HG02763 (cell line): ENCODE data around the gene MNX1.

Experiments used
- ATAC-seq: cut with Tn5 transposase; IDR thresholded peaks from one replicate; pipeline ENCODE4 v1.9.1; 2021; ENCODE audit warnings: mild to moderate bottlenecking, moderate library complexity; ENCODE audit not compliant: unreplicated experiment

The MNX1 gene

GRCh38 chr7:157017149-157017548 lies 6.7 kb upstream of the MNX1 start:
- ATAC-seq: no peak

GRCh38 chr7:157016352-157017041 lies 6.0 kb upstream of the MNX1 start:
- ATAC-seq: peak; percentile 75

- peak; percentile 8 for ATAC-seq
Measured at GRCh38 chr7:157016024-157016351, 5.5 kb upstream of the MNX1 start.

GRCh38 chr7:157014635-157015555 lies 4.4 kb upstream of the MNX1 start:
- ATAC-seq: no peak

- no peak for ATAC-seq
Measured at GRCh38 chr7:157013602-157014549, 3.4 kb upstream of the MNX1 start.

GRCh38 chr7:157013101-157013500 lies 2.6 kb upstream of the MNX1 start:
- ATAC-seq: no peak

GRCh38 chr7:157012113-157012547 lies 1.7 kb upstream of the MNX1 start:
- ATAC-seq: no peak

GRCh38 chr7:157011333-157012112 lies 1.1 kb upstream of the MNX1 start:
- ATAC-seq: no peak

- ATAC-seq: peak; percentile 27
Measured at GRCh38 chr7:157009778-157010587, 480 bp downstream of the MNX1 start.

GRCh38 chr7:157009170-157009777 lies 1.2 kb downstream of the MNX1 start:
- peak; percentile 29 for ATAC-seq

- ATAC-seq: no peak
Measured at GRCh38 chr7:157008206-157009169, 2.0 kb downstream of the MNX1 start.

- ATAC-seq: no peak
Measured at GRCh38 chr7:157007470-157008066, 2.9 kb downstream of the MNX1 start.

GRCh38 chr7:157006829-157007469 lies 3.5 kb downstream of the MNX1 start:
- ATAC-seq: no peak

- ATAC-seq: no peak
Measured at GRCh38 chr7:157006205-157006747, 4.2 kb downstream of the MNX1 start.

- no peak for ATAC-seq
Measured at GRCh38 chr7:157005456-157006204, 4.8 kb downstream of the MNX1 start.
